Cardiac fibroblast (primary cell): ENCODE data around the gene RABEP2.

Experiments
- DNase-seq, 2 donors: peaks; one replicate each; pipeline versions ENCODE4 v3.0.0 to v3.0.0-alpha.2; 2010; ENCODE audit warnings: low read depth in 2 of 2
- H3K4me3 ChIP-seq, 2 donors: replicated peaks in 1 of 2; 1 replicate in 1 of 2; 2 replicates in 1 of 2; pipeline ENCODE4 v1.5.1; 2011; ENCODE audit warnings: low read depth in 2 of 2, low read length in 2 of 2, mild to moderate bottlenecking in 2 of 2, moderate library complexity in 1 of 2
- TF ChIP-seq, protein P1 (sequence below): IDR thresholded peaks from one replicate; pipeline ENCODE4 v1.5.1; 2011; ENCODE audit warnings: low read depth, mild to moderate bottlenecking, low read length, inconsistent platforms

RABEP2 gene

GRCh38 chr16:28866454-28866804 lies 58.6 kb downstream of the RABEP2 start:
- TF ChIP-seq, protein P1, sequence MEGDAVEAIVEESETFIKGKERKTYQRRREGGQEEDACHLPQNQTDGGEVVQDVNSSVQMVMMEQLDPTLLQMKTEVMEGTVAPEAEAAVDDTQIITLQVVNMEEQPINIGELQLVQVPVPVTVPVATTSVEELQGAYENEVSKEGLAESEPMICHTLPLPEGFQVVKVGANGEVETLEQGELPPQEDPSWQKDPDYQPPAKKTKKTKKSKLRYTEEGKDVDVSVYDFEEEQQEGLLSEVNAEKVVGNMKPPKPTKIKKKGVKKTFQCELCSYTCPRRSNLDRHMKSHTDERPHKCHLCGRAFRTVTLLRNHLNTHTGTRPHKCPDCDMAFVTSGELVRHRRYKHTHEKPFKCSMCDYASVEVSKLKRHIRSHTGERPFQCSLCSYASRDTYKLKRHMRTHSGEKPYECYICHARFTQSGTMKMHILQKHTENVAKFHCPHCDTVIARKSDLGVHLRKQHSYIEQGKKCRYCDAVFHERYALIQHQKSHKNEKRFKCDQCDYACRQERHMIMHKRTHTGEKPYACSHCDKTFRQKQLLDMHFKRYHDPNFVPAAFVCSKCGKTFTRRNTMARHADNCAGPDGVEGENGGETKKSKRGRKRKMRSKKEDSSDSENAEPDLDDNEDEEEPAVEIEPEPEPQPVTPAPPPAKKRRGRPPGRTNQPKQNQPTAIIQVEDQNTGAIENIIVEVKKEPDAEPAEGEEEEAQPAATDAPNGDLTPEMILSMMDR = no peak
- DNase-seq = no peak
- H3K4me3 ChIP-seq = no peak overlapping the region

- TF ChIP-seq, protein P1 = no peak
- DNase-seq = no peak
- no peak overlapping the region for H3K4me3 ChIP-seq
These were observed 59.1 kb downstream of the RABEP2 start for GRCh38 chr16:28865722-28866453.

DNA sequence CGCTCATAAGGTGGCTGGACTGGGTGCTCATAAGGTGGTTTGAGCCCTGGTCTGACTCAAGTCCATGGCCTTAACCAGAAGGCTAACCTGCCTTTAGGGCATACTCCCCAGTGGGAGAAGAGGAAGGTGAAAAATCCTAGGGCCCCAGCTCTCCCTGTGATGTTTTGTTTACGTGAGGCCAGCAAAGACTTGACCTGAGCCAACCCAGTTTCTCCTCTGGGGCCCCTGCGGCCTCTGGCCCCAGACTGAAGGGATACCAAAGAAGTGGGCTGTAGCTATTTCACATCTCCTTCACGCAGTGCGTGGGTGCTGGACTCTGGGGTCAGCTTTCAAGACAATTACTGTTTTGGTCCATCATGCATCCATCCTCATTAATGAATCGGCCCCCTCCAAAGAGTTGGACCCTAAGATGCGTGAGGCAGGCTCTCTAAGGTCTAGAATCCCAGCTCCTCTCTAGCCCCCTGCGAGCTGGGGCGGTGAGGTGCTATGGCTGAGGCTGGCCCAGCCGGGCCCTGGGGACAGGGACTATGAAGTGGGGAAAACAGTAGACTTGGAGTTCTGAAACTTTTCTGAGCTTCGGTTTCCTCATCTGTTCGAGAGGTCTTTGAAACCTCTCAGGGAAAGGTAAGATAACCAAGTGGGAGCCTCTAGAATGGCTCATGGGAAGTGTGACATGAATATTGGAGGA lies 59.9 kb downstream of the RABEP2 start:
- TF ChIP-seq, protein P1 = no peak
- no peak for DNase-seq
- H3K4me3 ChIP-seq = peak overlapping the region; percentile 86 to 96

GRCh38 chr16:28863929-28864793 lies 60.9 kb downstream of the RABEP2 start:
- peak; percentile 46 to 57 for DNase-seq
- TF ChIP-seq, protein P1 = no peak
- peak overlapping the region; percentile 86 to 96 for H3K4me3 ChIP-seq

- no peak for DNase-seq
- H3K4me3 ChIP-seq = no peak overlapping the region
- TF ChIP-seq, protein P1 = no peak
These were observed 65.7 kb downstream of the RABEP2 start for GRCh38 chr16:28859326-28859725.

DNA sequence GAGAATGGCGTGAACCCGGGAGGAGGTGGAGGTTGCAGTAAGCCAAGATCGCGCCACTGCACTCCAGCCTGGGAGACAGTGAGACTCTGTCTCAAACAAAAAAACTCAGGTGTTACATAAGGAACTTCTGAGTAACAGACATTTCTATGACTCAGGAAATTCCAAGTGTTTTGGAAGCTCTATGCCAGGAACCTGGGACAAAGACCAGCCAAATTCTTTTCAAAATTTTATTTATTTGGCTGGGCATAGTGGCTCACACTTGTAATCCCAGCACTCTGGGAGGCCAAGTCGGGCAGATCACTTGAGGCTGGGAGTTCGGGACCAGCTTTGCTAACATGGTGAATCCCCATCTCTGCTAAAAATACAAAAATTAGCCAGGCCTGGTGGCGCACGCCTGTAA lies 66.6 kb downstream of the RABEP2 start:
- no peak overlapping the region for H3K4me3 ChIP-seq
- TF ChIP-seq, protein P1 = no peak
- DNase-seq = peak in 1 of 2 donors; percentile 48
